ENCODE results near the gene POLN. TPM values are rescaled to one million over a fixed set of nuclear protein-coding genes. Genes with fewer than 3 reads are reported as not detected.

Gene POLN
- total RNA-seq, 2 donors from 2014 or later: 2.8 to 2.9 TPM

DNA sequence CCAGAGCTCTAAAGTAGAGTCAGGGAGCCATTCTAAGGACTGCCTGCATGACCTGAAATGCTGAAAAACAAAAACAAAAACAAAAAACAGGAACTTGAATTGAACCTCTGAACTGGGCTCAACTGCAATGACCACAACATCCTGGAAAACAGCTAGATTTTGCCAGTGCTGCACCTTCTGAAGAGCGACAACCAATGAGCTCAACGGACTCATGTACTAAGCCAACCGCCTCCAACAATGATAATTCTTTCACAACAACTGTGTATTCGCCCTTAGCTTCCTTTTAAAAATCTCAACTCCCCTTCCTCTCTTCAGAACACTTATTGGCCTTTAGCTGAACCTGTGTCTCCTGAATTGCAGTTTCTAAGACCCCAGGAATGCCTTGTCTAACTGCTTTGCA lies 69.8 kb downstream of the POLN start:
- Histone ChIP-seq H3K36me3 (ENCODE audit: control insufficient read depth, insufficient read depth, low read length) (no peaks in the 10 kb centered on the region), H3K27ac (ENCODE audit: low read depth, low read length) (no peak overlapping the region), H3K9ac (ENCODE audit: extremely low read depth, low read length, poor library complexity, severe bottlenecking) (no peak overlapping the region), H3K4me1 (ENCODE audit: control insufficient read depth, insufficient read depth, low read length) (no peaks in the 10 kb centered on the region), H3K27me3 (ENCODE audit: control insufficient read depth, insufficient read depth, low read length, poor library complexity, severe bottlenecking) (no peaks in the 10 kb centered on the region), H3K4me3 (ENCODE audit: low read length) (no peak overlapping the region), H3K9me3 (ENCODE audit: control insufficient read depth, low read length) (no peaks in the 10 kb centered on the region)
- Mint-ChIP-seq H3K9me3 (no peaks in the 10 kb centered on the region), H3K36me3 (ENCODE audit: low read depth) (no peaks in the 10 kb centered on the region), H3K27ac (no peak overlapping the region), H3K4me3 (no peak overlapping the region), H3K4me1 (no peaks in the 10 kb centered on the region), H3K27me3 (ENCODE audit: insufficient read depth) (no peaks in the 10 kb centered on the region)
- no peak for DNase-seq
- TF ChIP-seq CTCF (conservative IDR thresholded peaks at IDR 0.05): no peak
- 85 to 96% methylated on average over 4 of the region's 4 CpGs for WGBS, 2 experiments (ENCODE audit: insufficient coverage in 1 of 2, insufficient read length in 1 of 2)

DNA sequence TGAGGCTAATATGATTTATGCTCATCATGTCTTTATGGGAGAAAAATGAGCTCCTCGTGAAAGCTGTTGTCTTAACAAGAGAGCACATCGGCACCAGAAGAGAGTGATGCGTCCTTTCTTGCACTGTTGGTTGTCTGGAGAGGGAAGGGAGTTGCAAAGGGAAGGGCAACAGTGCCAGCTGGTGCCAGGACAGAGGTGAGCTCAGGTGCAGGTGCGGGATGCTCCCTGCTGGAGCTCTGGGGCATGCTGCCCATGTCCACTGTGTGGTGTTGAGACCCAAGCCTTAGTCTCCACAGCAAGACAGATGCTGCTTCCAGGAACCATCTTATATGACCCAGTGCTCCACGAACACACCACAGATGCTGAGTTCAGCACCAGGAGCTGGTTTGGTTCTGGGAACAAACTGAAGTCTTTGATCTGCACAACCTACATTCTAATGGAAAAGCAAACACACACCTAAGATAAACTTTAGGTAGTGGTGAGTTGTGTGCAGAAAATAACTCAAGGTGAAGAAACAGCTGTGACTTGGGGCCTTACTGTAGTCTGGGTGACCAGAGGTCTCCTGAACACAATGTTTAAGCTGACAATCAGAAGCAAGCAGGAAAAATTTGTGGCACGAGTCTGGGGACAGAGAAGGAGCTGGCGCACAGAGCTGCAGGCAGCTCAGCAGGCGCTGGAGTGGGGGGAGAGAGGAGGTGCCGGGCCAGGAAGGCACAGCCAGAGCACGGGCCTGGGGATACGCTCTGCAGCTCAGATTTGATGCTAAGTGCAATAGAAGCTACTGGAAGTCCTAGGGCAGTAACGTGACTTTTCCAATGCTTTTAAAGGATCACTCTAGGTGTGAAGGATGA lies 73.2 kb downstream of the POLN start:
- Mint-ChIP-seq H3K27ac (no peak overlapping the region), H3K36me3 (ENCODE audit: low read depth) (peaks cover 4% of the 10 kb centered on the region), H3K4me3 (no peak overlapping the region), H3K4me1 (no peaks in the 10 kb centered on the region), H3K27me3 (ENCODE audit: insufficient read depth) (no peaks in the 10 kb centered on the region), H3K9me3 (no peaks in the 10 kb centered on the region)
- Histone ChIP-seq H3K27ac (ENCODE audit: low read depth, low read length) (no peak overlapping the region), H3K4me3 (ENCODE audit: low read length) (no peak overlapping the region), H3K4me1 (ENCODE audit: control insufficient read depth, insufficient read depth, low read length) (no peaks in the 10 kb centered on the region), H3K36me3 (ENCODE audit: control insufficient read depth, insufficient read depth, low read length) (no peaks in the 10 kb centered on the region), H3K27me3 (ENCODE audit: control insufficient read depth, insufficient read depth, low read length, poor library complexity, severe bottlenecking) (no peaks in the 10 kb centered on the region), H3K9me3 (ENCODE audit: control insufficient read depth, low read length) (no peaks in the 10 kb centered on the region), H3K9ac (ENCODE audit: extremely low read depth, low read length, poor library complexity, severe bottlenecking) (no peak overlapping the region)
- no peak for TF ChIP-seq CTCF (conservative IDR thresholded peaks at IDR 0.05)
- peak; percentile 37 for DNase-seq
- 90 to 91% methylated on average over 10 to 12 of the region's 12 CpGs for WGBS, 2 experiments (ENCODE audit: insufficient coverage in 1 of 2, insufficient read length in 1 of 2)

- no peak overlapping the region for H3K27ac ChIP-seq (ENCODE audit: low read depth, low read length)
- no peak overlapping the region for H3K4me3 ChIP-seq (ENCODE audit: low read length)
- peaks cover 9% of the 10 kb centered on the region for H3K36me3 Mint-ChIP-seq (ENCODE audit: low read depth)
- H3K4me1 Mint-ChIP-seq: no peaks in the 10 kb centered on the region
- no peak for TF ChIP-seq CTCF (conservative IDR thresholded peaks at IDR 0.05)
- H3K27me3 ChIP-seq (ENCODE audit: control insufficient read depth, insufficient read depth, low read length, poor library complexity, severe bottlenecking): no peaks in the 10 kb centered on the region
- H3K36me3 ChIP-seq (ENCODE audit: control insufficient read depth, insufficient read depth, low read length): no peaks in the 10 kb centered on the region
- H3K4me3 Mint-ChIP-seq: no peak overlapping the region
- H3K9me3 Mint-ChIP-seq: peaks cover 5% of the 10 kb centered on the region
- 88 to 100% methylated on average over 3 to 5 of the region's 5 CpGs for WGBS, 2 experiments (ENCODE audit: insufficient coverage in 1 of 2, insufficient read length in 1 of 2)
- no peaks in the 10 kb centered on the region for H3K27me3 Mint-ChIP-seq (ENCODE audit: insufficient read depth)
- no peak overlapping the region for H3K9ac ChIP-seq (ENCODE audit: extremely low read depth, low read length, poor library complexity, severe bottlenecking)
- no peaks in the 10 kb centered on the region for H3K9me3 ChIP-seq (ENCODE audit: control insufficient read depth, low read length)
- no peaks in the 10 kb centered on the region for H3K4me1 ChIP-seq (ENCODE audit: control insufficient read depth, insufficient read depth, low read length)
- DNase-seq: no peak
- no peak overlapping the region for H3K27ac Mint-ChIP-seq
Observed at GRCh38 chr4:2166253-2166652, 75.7 kb downstream of the POLN start.

Measured in endodermal cell (in vitro differentiated cells).